HCT116 (cell line): Measurements from ENCODE around the gene BEND6.

Experiments
- CTCF ChIP-seq, 3 experiments: fragments of 200-600 bp in 1 of 3; sonication (generic) in 1 of 3; IDR thresholded peaks in 2 of 3; conservative IDR thresholded peaks in 1 of 3; 2 replicates each; pipeline ENCODE4 v1.5.1; 2012 to 2017; ENCODE audit warnings: low read depth in 2 of 3, low read length in 2 of 3, antibody characterized with exemption in 1 of 3, borderline replicate concordance in 1 of 3, control low read depth in 1 of 3, mild to moderate bottlenecking in 1 of 3, mixed read lengths in 1 of 3, mixed run types in 1 of 3, moderate library complexity in 1 of 3; ENCODE audit not compliant: insufficient read depth in 1 of 3
- EGR1 ChIP-seq: IDR thresholded peaks from 2 replicates; pipeline ENCODE4 v1.6.1; 2012; ENCODE audit warnings: low read depth
- EZH2 ChIP-seq: fragments of 200-600 bp; sonication (generic); IDR thresholded peaks from 2 replicates; pipeline ENCODE4 v1.6.1; 2017; ENCODE audit warnings: antibody characterized with exemption, mixed run types
- RAD21 ChIP-seq: IDR thresholded peaks from 2 replicates; pipeline ENCODE4 v1.6.1; 2012; ENCODE audit warnings: low read depth, mild to moderate bottlenecking
- SP1 ChIP-seq: IDR thresholded peaks from 2 replicates; pipeline ENCODE4 v1.6.1; 2012; ENCODE audit warnings: low read depth
- ZNF274 ChIP-seq: fragments of 200-500 bp; sonication (Bioruptor generic); IDR thresholded peaks from 2 replicates; pipeline ENCODE4 v1.6.1; 2014; ENCODE audit warnings: mild to moderate bottlenecking, low read depth, low read length, inconsistent platforms

- TF ChIP-seq CTCF (IDR thresholded peaks at IDR 0.05 in 2 of 3, conservative IDR thresholded peaks at IDR 0.05 in 1 of 3; ENCODE audit: borderline replicate concordance in 1 of 3, insufficient read depth in 1 of 3, low read depth in 2 of 3, low read length in 2 of 3), result no peak
- no peak for TF ChIP-seq ZNF274
- no peak for TF ChIP-seq EGR1
- TF ChIP-seq SP1, result no peak
- no peak for TF ChIP-seq EZH2
- TF ChIP-seq RAD21, result no peak
Measured at GRCh38 chr6:56947924-56948323, 7.0 kb upstream of the BEND6 start.
